HL-60 (cell line): Measurements from ENCODE around the gene KCNT2.

Experiments used
- DNase-seq, 2 experiments: peaks; one replicate each; pipeline ENCODE4 v3.0.0-alpha.2; 2010 to 2020; ENCODE audit warnings: low read depth in 1 of 2, low spot score in 1 of 2
- H3K27ac ChIP-seq: fragments of 250-450 bp; sonication (Bioruptor Pico); replicated peaks from 2 replicates; pipeline ENCODE4 v1.5.1; 2020; ENCODE audit warnings: mild to moderate bottlenecking, moderate library complexity
- H3K27me3 ChIP-seq: fragments of 250-450 bp; sonication (Bioruptor Pico); 2 replicates; pipeline ENCODE4 v1.5.1; 2021; ENCODE audit warnings: mild to moderate bottlenecking, moderate library complexity; ENCODE audit not compliant: insufficient read depth, poor library complexity, severe bottlenecking
- H3K4me3 ChIP-seq: replicated peaks from 2 replicates; pipeline ENCODE4 v1.5.1; 2011; ENCODE audit warnings: mild to moderate bottlenecking, control low read depth, low read length; ENCODE audit not compliant: insufficient read depth
- GABPA ChIP-seq: IDR thresholded peaks from 2 replicates; pipeline ENCODE4 v1.6.1; 2012; ENCODE audit warnings: low read depth
- POLR2AphosphoS5 ChIP-seq: IDR thresholded peaks from 2 replicates; pipeline ENCODE4 v1.6.1; 2012; ENCODE audit warnings: low read depth
- SPI1 ChIP-seq: IDR thresholded peaks from 2 replicates; pipeline ENCODE4 v1.6.1; 2012; ENCODE audit warnings: low read depth, mild to moderate bottlenecking, borderline replicate concordance
- TF ChIP-seq, protein P1 (sequence below): IDR thresholded peaks from 2 replicates; pipeline ENCODE4 v1.6.1; 2012; ENCODE audit warnings: low read depth; ENCODE audit not compliant: insufficient replicate concordance
- TF ChIP-seq, protein P2 (sequence below): IDR thresholded peaks from one replicate; pipeline ENCODE4 v1.5.1; 2011; ENCODE audit warnings: low read length, control low read depth, inconsistent platforms; ENCODE audit not compliant: insufficient read depth

The KCNT2 gene

DNA sequence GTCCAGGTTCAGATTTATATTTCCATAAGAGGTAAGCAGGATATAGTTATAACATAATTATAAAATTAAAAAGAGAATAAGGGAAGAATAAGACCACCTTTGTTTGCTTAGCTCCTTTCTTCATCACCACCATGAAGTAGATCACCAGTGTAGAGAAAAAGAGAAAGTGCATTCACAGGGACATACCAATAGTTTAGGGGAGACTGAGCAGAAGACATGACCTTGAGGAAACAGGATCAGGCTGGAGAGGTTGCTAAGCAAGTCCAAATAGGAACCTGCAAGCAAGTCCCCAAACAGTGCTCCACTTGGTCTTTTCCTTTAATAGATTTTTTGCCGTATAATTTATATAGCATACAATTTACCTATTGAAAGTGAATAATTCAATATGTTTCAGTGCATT, 63.0 kb downstream of the KCNT2 start:
- TF ChIP-seq SPI1: no peak
- TF ChIP-seq, protein P1, sequence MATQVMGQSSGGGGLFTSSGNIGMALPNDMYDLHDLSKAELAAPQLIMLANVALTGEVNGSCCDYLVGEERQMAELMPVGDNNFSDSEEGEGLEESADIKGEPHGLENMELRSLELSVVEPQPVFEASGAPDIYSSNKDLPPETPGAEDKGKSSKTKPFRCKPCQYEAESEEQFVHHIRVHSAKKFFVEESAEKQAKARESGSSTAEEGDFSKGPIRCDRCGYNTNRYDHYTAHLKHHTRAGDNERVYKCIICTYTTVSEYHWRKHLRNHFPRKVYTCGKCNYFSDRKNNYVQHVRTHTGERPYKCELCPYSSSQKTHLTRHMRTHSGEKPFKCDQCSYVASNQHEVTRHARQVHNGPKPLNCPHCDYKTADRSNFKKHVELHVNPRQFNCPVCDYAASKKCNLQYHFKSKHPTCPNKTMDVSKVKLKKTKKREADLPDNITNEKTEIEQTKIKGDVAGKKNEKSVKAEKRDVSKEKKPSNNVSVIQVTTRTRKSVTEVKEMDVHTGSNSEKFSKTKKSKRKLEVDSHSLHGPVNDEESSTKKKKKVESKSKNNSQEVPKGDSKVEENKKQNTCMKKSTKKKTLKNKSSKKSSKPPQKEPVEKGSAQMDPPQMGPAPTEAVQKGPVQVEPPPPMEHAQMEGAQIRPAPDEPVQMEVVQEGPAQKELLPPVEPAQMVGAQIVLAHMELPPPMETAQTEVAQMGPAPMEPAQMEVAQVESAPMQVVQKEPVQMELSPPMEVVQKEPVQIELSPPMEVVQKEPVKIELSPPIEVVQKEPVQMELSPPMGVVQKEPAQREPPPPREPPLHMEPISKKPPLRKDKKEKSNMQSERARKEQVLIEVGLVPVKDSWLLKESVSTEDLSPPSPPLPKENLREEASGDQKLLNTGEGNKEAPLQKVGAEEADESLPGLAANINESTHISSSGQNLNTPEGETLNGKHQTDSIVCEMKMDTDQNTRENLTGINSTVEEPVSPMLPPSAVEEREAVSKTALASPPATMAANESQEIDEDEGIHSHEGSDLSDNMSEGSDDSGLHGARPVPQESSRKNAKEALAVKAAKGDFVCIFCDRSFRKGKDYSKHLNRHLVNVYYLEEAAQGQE: no peak
- Histone ChIP-seq H3K27ac (no peak overlapping the region), H3K4me3 (no peak overlapping the region), H3K27me3 (no peaks in the 10 kb centered on the region)
- DNase-seq: no peak

DNA sequence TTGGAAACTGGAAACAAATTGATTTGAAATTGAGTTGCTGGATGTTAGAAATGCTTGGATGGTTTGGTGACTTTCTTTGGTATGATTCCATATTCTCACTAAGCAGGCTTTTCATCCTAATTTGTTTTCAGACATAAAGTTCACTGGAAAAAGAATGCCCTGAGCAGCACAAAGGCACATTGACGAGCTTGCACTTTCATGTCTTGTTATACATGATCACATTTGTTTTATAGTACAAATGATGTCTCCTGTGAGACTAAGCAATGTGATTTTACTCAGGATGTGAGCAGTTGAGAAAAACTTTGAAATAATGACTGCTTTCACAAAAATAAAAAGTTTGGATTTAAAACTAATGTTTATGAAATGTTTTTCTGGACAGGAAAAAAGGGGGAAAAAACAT, 63.6 kb downstream of the KCNT2 start:
- no peak for TF ChIP-seq SPI1
- TF ChIP-seq, protein P1: no peak
- TF ChIP-seq GABPA: no peak
- TF ChIP-seq POLR2AphosphoS5: no peak
- no peak for DNase-seq
- H3K27ac ChIP-seq: no peak overlapping the region
- H3K27me3 ChIP-seq: no peaks in the 10 kb centered on the region
- H3K4me3 ChIP-seq: no peak overlapping the region

DNA sequence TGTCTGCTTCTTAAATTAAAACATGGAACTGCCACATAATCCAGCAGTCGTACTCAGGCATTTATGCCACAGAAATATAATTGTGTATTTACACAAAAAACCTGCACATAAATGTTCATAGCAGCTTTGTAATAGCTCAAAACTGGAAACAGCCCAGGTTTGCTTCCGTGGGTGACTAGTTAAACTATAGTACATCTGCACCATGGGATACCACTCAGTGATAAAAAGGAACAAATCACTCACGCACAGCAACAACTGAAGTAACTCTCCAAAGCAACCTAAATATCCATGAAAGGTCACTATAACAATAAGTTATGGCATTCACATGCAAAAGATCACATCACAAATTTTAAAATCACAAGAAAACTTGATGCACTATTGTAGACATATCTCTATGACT, 64.4 kb downstream of the KCNT2 start:
- TF ChIP-seq GABPA (no peak), POLR2AphosphoS5 (no peak), SPI1 (no peak)
- TF ChIP-seq, protein P2, sequence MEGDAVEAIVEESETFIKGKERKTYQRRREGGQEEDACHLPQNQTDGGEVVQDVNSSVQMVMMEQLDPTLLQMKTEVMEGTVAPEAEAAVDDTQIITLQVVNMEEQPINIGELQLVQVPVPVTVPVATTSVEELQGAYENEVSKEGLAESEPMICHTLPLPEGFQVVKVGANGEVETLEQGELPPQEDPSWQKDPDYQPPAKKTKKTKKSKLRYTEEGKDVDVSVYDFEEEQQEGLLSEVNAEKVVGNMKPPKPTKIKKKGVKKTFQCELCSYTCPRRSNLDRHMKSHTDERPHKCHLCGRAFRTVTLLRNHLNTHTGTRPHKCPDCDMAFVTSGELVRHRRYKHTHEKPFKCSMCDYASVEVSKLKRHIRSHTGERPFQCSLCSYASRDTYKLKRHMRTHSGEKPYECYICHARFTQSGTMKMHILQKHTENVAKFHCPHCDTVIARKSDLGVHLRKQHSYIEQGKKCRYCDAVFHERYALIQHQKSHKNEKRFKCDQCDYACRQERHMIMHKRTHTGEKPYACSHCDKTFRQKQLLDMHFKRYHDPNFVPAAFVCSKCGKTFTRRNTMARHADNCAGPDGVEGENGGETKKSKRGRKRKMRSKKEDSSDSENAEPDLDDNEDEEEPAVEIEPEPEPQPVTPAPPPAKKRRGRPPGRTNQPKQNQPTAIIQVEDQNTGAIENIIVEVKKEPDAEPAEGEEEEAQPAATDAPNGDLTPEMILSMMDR: no peak
- TF ChIP-seq, protein P1: no peak
- H3K27ac ChIP-seq: no peak overlapping the region
- DNase-seq: no peak

DNA sequence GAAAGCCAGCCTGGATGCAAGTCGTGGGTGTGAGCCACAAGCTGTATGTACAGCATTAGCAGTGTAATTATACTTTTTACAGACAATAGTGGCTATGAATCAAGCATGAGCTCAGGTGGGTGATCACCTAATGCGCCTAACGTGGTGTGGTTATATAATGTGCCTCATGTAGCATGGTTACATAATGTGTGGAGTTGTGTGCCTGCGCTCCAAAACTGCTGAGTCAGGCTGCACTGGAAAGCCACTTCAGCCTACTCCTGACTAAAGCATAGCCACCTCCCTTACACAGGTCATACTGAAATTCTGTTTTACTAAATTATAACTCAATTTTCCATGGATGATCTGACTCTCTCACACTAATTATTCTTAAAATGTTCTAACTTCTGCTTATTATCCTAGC, 69.8 kb downstream of the KCNT2 start:
- Histone ChIP-seq H3K27ac (no peak overlapping the region), H3K4me3 (no peak overlapping the region), H3K27me3 (no peaks in the 10 kb centered on the region)
- TF ChIP-seq SPI1 (no peak), GABPA (no peak), POLR2AphosphoS5 (no peak)
- TF ChIP-seq, protein P1: no peak
- TF ChIP-seq, protein P2: no peak
- DNase-seq: no peak

More for the DNA sequence above, 64.4 kb downstream of the KCNT2 start:
- Histone ChIP-seq H3K27me3 (no peaks in the 10 kb centered on the region), H3K4me3 (no peak overlapping the region)
